Measurements from ENCODE around the gene OTOS.

The OTOS gene

GRCh38 chr2:240140511-240140910 lies at the start of gene OTOS:
Gene OTOS (minus strand): TSS chr2:240140658. CDS start chr2:240140326, 332 bp downstream.
- no peak for DNase-seq

GRCh38 chr2:240189686-240190085 lies 49.2 kb upstream of the OTOS start:
- DNase-seq = no peak

- DNase-seq = no peak
Observed at GRCh38 chr2:240187989-240188590, 47.6 kb upstream of the OTOS start.

GRCh38 chr2:240186191-240186725 lies 45.8 kb upstream of the OTOS start:
- no peak for DNase-seq

GRCh38 chr2:240184656-240185055 lies 44.2 kb upstream of the OTOS start:
- DNase-seq = no peak

- DNase-seq = no peak
Observed at GRCh38 chr2:240183875-240184590, 43.6 kb upstream of the OTOS start.

- no peak for DNase-seq
Observed at GRCh38 chr2:240183006-240183874, 42.8 kb upstream of the OTOS start.

GRCh38 chr2:240182476-240182875 lies 42.0 kb upstream of the OTOS start:
- no peak for DNase-seq

GRCh38 chr2:240182001-240182400 lies 41.5 kb upstream of the OTOS start:
- no peak for DNase-seq

- DNase-seq = no peak
Observed at GRCh38 chr2:240179941-240180666, 39.6 kb upstream of the OTOS start.

- DNase-seq = no peak
Observed at GRCh38 chr2:240179186-240179815, 38.8 kb upstream of the OTOS start.

- no peak for DNase-seq
Observed at GRCh38 chr2:240178564-240178963, 38.1 kb upstream of the OTOS start.

- no peak for DNase-seq
Observed at GRCh38 chr2:240174496-240174895, 34.0 kb upstream of the OTOS start.

GRCh38 chr2:240172071-240172895 lies 31.8 kb upstream of the OTOS start:
- DNase-seq = no peak

GRCh38 chr2:240170883-240171282 lies 30.4 kb upstream of the OTOS start:
- DNase-seq = no peak

GRCh38 chr2:240170354-240170735 lies 29.9 kb upstream of the OTOS start:
- no peak for DNase-seq

GRCh38 chr2:240169486-240170353 lies 29.3 kb upstream of the OTOS start:
- DNase-seq = no peak

- DNase-seq = no peak
Observed at GRCh38 chr2:240168546-240169361, 28.3 kb upstream of the OTOS start.

- no peak for DNase-seq
Observed at GRCh38 chr2:240168041-240168440, 27.6 kb upstream of the OTOS start.

- no peak for DNase-seq
Observed at GRCh38 chr2:240167588-240167880, 27.1 kb upstream of the OTOS start.

All from 8988T (cell line).